K562 (cell line): ENCODE data around the gene IQUB. TPM values are rescaled to one million over a fixed set of nuclear protein-coding genes. Genes with fewer than 3 reads are reported as not detected.

Source experiments
- BRF2 ChIP-seq: IDR thresholded peaks from 3 replicates; pipeline ENCODE4 v1.6.1; 2011; ENCODE audit warnings: borderline replicate concordance, mild to moderate bottlenecking; ENCODE audit not compliant: insufficient read length, insufficient read depth
- CREB3 ChIP-seq: fragments of 450-650 bp; conservative IDR thresholded peaks from 2 replicates; pipeline ENCODE4 v1.6.1; 2016; ENCODE audit warnings: missing genetic modification characterization, low read depth, mild to moderate bottlenecking, missing compliant biosample characterization, moderate library complexity
- ELF4 ChIP-seq: fragments of 450-650 bp; formaldehyde crosslinking; IDR thresholded peaks from 2 replicates; pipeline ENCODE4 v1.4.0; 2022; ENCODE audit warnings: missing genetic modification characterization
- FOXK2 ChIP-seq, 2 experiments: fragments of 450-650 bp; IDR thresholded peaks in 1 of 2; conservative IDR thresholded peaks in 1 of 2; 2 replicates each; pipeline ENCODE4 v1.6.1; 2016; ENCODE audit warnings: low read depth in 2 of 2, mild to moderate bottlenecking in 1 of 2
- GATAD2B ChIP-seq: fragments of 450-650 bp; IDR thresholded peaks from 2 replicates; pipeline ENCODE4 v1.6.1; 2017; ENCODE audit warnings: mild to moderate bottlenecking, borderline replicate concordance
- KLF1 ChIP-seq: fragments of 450-650 bp; IDR thresholded peaks from 2 replicates; pipeline ENCODE4 v1.6.1; 2016; ENCODE audit warnings: missing genetic modification characterization, missing compliant biosample characterization
- KLF6 ChIP-seq: fragments of 250-450 bp; sonication (Bioruptor Pico); IDR thresholded peaks from 2 replicates; pipeline ENCODE4 v1.4.0; 2020; ENCODE audit warnings: mild to moderate bottlenecking, moderate library complexity, borderline replicate concordance
- MAFF ChIP-seq: IDR thresholded peaks from 2 replicates; pipeline ENCODE4 v1.6.1; 2012; ENCODE audit warnings: low read length, improper control_type of control experiment
- NCOR1 ChIP-seq: fragments of 450-650 bp; IDR thresholded peaks from 2 replicates; pipeline ENCODE4 v1.6.1; 2016; ENCODE audit warnings: mild to moderate bottlenecking, moderate library complexity
- PHB ChIP-seq: fragments of 250-450 bp; sonication (Bioruptor Pico); IDR thresholded peaks from 2 replicates; pipeline ENCODE4 v1.5.0; 2021
- PHF20 ChIP-seq: fragments of 450-650 bp; IDR thresholded peaks from 2 replicates; pipeline ENCODE4 v1.6.1; 2018; ENCODE audit not compliant: partially characterized antibody
- PRMT5 ChIP-seq: sonication (generic); formaldehyde crosslinking; IDR thresholded peaks from 2 replicates; pipeline ENCODE4 v1.5.0; 2020; ENCODE audit warnings: missing genetic modification reagents
- RCOR1 ChIP-seq, 2 experiments: IDR thresholded peaks; 2 replicates each; pipeline ENCODE4 v1.6.1; 2012; ENCODE audit warnings: low read depth in 2 of 2, low read length in 2 of 2, borderline replicate concordance in 1 of 2, improper control_type of control experiment in 1 of 2
- TRIM24 ChIP-seq, 2 experiments: fragments of 450-650 bp; IDR thresholded peaks; 2 replicates each; pipeline ENCODE4 v1.6.1; 2016
- ZNF175 ChIP-seq: fragments of 200-800 bp; sonication (Bioruptor generic); IDR thresholded peaks from 2 replicates; pipeline ENCODE4 v1.6.1; 2016; ENCODE audit warnings: low read depth, mild to moderate bottlenecking, missing genetic modification characterization, missing compliant biosample characterization
- ZNF444 ChIP-seq: fragments of 250-450 bp; sonication (Bioruptor Pico); IDR thresholded peaks from 2 replicates; pipeline ENCODE4 v1.4.0; 2020; ENCODE audit warnings: mild to moderate bottlenecking, moderate library complexity
- ZNF445 ChIP-seq: fragments of 250-450 bp; sonication (Bioruptor Pico); IDR thresholded peaks from 2 replicates; pipeline ENCODE4 v1.4.0; 2020; ENCODE audit warnings: low read depth, mild to moderate bottlenecking, moderate library complexity
- ZNF551 ChIP-seq: fragments of 250-450 bp; sonication (Bioruptor Pico); IDR thresholded peaks from 2 replicates; pipeline ENCODE4 v1.5.0; 2021; ENCODE audit warnings: mild to moderate bottlenecking, moderate library complexity
- ZNF766 ChIP-seq: fragments of 200-800 bp; sonication (Bioruptor generic); conservative IDR thresholded peaks from 2 replicates; pipeline ENCODE4 v1.6.1; 2016; ENCODE audit warnings: missing genetic modification characterization, missing compliant biosample characterization
- polyA plus RNA-seq, 8 experiments: library from polyadenylated mRNA; depleted of rRNA in 4 of 8; stranded (reverse) in 5 of 8; unstranded in 3 of 8; fragments of >200 nt; fragmentation: Nextera tagmentation in 2 of 8; fragmentation: Illumina TruSeq in 1 of 8; extraction: Ambion mirVana in 2 of 8; extraction: Trizol in 1 of 8; gene quantifications; 2 replicates each; pipeline versions ENCODE4 v1.2.1 to v1.2.3, GENCODE V29; 2011 to 2014; ENCODE audit warnings: inconsistent platforms in 1 of 8, missing spikeins in 1 of 8
- total RNA-seq, 7 experiments: library from RNA; depleted of rRNA in 6 of 7; stranded (reverse); fragments of >200 nt in 6 of 7; fragmentation: Illumina TruSeq in 2 of 7; extraction: Trizol in 2 of 7; gene quantifications; 2 replicates each; pipeline versions ENCODE4 v1.2.1 to v1.2.3, GENCODE V29; 2011 to 2021; ENCODE audit warnings: low replicate concordance in 1 of 7
- TF ChIP-seq, protein P1 (sequence below): sonication (generic); formaldehyde crosslinking; IDR thresholded peaks from 2 replicates; pipeline ENCODE4 v1.8.0; 2023; ENCODE audit warnings: mild to moderate bottlenecking, missing genetic modification reagents
- TF ChIP-seq, protein P2 (sequence below): fragments of 250-450 bp; sonication (Bioruptor Pico); IDR thresholded peaks from 2 replicates; pipeline ENCODE4 v1.4.0; 2020; ENCODE audit warnings: mild to moderate bottlenecking, moderate library complexity

Gene IQUB
- total and polyA plus RNA-seq, 9 of the 15 experiments (the other 6 are each of a cell fraction or from before 2014, with no cell fraction given) = 0.62 to 2.6 (median 1.4) TPM

GRCh38 chr7:123498601-123499000 is 35.8 kb downstream of the IQUB start (continued):
- TF ChIP-seq ZNF175 = peak; percentile 84; the same call in 1 of the 2 replicates
- no peak for TF ChIP-seq BRF2
- peak; percentile 34; the same call in 1 of the 2 replicates for TF ChIP-seq ELF4 (CRISPR knock-in tag)
- peak in 1 of 2 experiments; percentile 94; a peak in 2 of 4 replicates for TF ChIP-seq RCOR1 (IDR thresholded peaks at IDR 0.05; ENCODE audit: borderline replicate concordance in 1 of 2, low read depth in 2 of 2, low read length in 2 of 2)
- TF ChIP-seq, protein P1, sequence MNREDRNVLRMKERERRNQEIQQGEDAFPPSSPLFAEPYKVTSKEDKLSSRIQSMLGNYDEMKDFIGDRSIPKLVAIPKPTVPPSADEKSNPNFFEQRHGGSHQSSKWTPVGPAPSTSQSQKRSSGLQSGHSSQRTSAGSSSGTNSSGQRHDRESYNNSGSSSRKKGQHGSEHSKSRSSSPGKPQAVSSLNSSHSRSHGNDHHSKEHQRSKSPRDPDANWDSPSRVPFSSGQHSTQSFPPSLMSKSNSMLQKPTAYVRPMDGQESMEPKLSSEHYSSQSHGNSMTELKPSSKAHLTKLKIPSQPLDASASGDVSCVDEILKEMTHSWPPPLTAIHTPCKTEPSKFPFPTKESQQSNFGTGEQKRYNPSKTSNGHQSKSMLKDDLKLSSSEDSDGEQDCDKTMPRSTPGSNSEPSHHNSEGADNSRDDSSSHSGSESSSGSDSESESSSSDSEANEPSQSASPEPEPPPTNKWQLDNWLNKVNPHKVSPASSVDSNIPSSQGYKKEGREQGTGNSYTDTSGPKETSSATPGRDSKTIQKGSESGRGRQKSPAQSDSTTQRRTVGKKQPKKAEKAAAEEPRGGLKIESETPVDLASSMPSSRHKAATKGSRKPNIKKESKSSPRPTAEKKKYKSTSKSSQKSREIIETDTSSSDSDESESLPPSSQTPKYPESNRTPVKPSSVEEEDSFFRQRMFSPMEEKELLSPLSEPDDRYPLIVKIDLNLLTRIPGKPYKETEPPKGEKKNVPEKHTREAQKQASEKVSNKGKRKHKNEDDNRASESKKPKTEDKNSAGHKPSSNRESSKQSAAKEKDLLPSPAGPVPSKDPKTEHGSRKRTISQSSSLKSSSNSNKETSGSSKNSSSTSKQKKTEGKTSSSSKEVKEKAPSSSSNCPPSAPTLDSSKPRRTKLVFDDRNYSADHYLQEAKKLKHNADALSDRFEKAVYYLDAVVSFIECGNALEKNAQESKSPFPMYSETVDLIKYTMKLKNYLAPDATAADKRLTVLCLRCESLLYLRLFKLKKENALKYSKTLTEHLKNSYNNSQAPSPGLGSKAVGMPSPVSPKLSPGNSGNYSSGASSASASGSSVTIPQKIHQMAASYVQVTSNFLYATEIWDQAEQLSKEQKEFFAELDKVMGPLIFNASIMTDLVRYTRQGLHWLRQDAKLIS (CRISPR knock-in tag) = no peak
- TF ChIP-seq TRIM24 (IDR thresholded peaks at IDR 0.05) = peak; percentile 76 to 83
- TF ChIP-seq PRMT5 (CRISPR knock-in tag) = no peak
- no peak for TF ChIP-seq KLF1 (tag)
- no peak for TF ChIP-seq ZNF766
- peak; percentile 71 to 77; a peak in 3 of 4 replicates for TF ChIP-seq FOXK2 (conservative IDR thresholded peaks at IDR 0.05 in 1 of 2, IDR thresholded peaks at IDR 0.05 in 1 of 2; ENCODE audit: low read depth in 2 of 2)
- TF ChIP-seq ZNF551 = no peak
- TF ChIP-seq PHF20 = no peak
- TF ChIP-seq NCOR1 = peak; percentile 65
- no peak for TF ChIP-seq CREB3
- no peak for TF ChIP-seq MAFF
- peak; percentile 60; the same call in 1 of the 2 replicates for TF ChIP-seq KLF6
- TF ChIP-seq, protein P2, sequence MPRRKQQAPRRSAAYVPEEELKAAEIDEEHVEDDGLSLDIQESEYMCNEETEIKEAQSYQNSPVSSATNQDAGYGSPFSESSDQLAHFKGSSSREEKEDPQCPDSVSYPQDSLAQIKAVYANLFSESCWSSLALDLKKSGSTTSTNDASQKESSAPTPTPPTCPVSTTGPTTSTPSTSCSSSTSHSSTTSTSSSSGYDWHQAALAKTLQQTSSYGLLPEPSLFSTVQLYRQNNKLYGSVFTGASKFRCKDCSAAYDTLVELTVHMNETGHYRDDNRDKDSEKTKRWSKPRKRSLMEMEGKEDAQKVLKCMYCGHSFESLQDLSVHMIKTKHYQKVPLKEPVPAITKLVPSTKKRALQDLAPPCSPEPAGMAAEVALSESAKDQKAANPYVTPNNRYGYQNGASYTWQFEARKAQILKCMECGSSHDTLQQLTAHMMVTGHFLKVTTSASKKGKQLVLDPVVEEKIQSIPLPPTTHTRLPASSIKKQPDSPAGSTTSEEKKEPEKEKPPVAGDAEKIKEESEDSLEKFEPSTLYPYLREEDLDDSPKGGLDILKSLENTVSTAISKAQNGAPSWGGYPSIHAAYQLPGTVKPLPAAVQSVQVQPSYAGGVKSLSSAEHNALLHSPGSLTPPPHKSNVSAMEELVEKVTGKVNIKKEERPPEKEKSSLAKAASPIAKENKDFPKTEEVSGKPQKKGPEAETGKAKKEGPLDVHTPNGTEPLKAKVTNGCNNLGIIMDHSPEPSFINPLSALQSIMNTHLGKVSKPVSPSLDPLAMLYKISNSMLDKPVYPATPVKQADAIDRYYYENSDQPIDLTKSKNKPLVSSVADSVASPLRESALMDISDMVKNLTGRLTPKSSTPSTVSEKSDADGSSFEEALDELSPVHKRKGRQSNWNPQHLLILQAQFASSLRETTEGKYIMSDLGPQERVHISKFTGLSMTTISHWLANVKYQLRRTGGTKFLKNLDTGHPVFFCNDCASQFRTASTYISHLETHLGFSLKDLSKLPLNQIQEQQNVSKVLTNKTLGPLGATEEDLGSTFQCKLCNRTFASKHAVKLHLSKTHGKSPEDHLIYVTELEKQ (CRISPR knock-in tag) = no peak
- TF ChIP-seq GATAD2B = no peak
- TF ChIP-seq ZNF445 (CRISPR knock-in tag) = no peak; the same call in 1 of the 2 replicates
- TF ChIP-seq PHB (CRISPR knock-in tag) = no peak
- no peak for TF ChIP-seq ZNF444 (CRISPR knock-in tag)
